GM21367 (cell line): ENCODE results near the gene CCNB2.
"Not testable (repeated sequence)": the region's sequence is repeated elsewhere in the genome, so short reads cannot be mapped to it uniquely, and the experiment has no call there.

Experiments used
- ATAC-seq: cut with Tn5 transposase; IDR thresholded peaks from one replicate; pipeline ENCODE4 v1.9.1; 2021; ENCODE audit not compliant: unreplicated experiment

CCNB2 gene

DNA sequence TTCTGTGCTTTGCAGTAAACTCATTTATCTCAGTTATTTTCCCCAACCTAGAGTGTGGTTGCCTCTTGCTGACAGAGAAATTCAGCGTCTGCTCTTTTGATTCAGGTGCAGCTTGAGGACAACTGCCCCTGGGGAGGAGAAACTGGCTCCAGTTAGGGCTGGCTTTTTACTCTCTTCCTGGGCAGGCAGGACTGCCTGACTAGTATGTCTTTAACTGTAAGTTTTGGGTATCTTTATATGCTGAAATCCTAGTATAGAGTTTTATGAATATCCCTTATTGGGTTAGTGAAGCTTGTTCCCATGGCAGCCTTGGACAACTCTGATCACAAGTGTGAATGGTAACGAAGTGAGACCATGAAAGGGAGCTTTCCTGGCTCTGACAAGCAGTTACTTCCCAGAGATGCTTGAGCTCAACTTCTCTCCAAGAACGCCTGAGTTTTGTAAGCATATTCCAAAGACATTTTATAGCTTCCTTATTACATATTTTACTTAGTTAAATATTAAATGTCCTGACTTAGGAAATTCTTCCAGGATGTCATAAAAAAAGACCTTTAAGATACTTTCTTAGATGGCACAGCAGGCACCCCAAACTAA lies 27.1 kb downstream of the CCNB2 start:
- ATAC-seq, result no peak

DNA sequence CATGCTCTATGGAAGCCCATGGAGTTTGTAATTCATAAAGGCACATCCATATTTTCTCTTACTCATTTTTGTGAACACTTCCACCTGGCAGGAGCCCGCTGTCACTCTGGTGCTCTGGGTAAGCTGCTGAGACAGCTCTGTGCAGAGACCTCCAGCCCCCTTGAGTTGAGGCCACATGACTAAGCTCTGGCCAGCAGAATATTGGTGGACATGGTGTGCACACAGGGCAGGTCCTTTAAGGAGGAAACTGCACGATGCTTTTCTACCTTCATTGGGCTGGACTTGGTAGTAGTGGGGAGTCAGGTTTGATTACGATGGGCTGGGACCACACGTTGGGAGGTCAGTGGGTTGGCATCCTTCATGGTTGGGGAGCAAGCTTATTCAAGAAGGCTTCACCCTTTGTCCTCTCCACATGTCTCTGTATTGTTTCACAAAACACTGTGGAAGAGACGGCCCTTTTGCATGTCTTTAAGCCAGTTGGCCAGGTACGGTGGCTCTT lies 29.0 kb downstream of the CCNB2 start:
- ATAC-seq, result no peak

DNA sequence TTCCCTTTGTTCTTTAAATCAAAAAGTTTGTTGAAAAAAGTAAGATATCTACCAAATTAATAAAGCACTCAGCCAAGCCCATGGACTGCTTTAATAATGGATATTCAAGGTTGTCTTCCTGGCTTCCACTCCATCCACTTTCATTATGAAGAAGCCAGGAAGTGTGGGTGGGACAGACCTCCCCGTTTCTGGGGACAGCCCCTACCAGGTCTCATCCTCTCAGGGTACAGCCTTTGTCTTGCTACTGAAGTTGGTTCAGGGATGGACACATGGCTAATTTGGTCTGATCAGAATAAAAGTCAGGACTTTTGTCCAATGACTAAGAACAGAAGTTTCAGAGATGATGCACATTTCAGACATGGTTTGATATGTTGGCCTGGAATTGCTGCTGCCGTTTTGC lies 32.6 kb downstream of the CCNB2 start:
- ATAC-seq, result no peak

DNA sequence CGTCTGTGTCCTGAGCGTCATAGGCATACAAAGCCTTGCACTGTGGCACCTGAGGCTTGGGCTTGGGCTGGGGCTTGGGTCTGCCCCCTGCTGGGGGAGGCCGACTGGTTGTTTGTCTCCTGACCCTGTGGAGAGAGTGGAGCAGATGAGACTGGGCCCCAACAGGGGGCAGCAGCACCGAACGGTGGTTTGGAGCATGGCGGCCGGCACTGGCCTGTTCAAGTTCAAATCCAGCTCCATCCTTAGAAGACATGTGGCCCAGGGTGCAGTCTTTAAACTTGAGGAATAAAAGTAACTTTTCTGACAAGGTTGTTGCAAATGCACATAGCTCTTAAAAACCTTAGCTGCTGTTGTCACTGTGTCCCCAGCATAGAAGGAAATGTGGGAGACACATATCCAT lies 33.3 kb downstream of the CCNB2 start:
- no peak for ATAC-seq

DNA sequence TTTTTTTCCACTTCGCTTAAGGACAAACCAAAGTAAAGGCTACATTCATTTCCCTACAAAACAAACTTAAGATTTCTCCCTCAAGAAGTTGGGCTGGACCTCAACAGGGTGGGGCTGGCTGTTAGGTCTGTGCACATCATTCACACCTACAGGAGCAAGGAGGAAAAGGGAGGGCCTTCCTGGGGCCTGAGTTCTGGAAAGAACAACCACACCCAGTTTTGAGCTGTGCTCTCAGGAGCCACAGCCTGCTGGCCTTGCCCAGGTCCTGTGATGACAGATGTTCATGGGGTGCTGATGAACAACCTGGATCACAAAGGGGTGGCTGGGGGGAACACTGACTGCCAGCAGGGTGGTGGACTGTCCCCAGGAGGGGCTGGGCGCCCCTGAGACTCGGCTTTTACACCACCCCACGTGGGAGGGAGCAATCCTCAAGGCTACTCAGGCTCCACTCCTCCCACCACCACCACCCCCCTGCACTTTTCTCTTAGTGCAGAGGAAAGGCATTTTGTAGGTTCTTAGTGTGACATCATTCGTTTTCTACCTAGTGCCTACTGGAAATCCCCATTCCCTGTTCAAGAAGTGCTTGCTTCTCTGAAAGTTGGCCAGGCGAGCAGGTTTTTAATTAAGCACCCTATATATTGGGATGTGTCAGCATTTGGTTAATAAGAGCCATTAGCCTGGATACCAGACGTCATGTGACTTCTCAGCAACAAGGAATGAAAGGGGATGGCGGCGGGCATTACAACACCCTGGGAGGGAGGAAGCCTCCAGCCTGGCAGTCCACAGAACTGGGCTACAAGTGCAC lies 35.7 kb downstream of the CCNB2 start:
- ATAC-seq, result no peak

DNA sequence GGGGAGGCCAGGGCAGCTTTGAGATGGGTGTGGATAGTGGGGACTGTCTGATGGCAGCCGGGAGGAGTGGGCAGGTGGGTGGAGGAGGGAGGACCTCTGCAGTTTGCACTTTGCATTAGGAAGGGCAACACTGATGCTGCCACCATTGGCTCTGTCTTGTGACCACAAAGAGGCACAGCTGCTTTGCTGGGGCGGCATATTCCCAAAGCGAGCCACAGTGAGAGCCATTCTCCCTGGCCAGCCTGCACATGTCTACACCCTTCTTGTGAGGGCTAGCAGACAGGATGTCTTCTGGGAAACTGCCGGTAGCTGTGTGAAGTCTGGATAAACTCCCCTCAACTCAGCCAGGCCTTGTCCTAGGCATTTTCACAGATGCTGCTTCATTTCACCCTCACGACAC lies 38.3 kb downstream of the CCNB2 start:
- ATAC-seq, result no peak

DNA sequence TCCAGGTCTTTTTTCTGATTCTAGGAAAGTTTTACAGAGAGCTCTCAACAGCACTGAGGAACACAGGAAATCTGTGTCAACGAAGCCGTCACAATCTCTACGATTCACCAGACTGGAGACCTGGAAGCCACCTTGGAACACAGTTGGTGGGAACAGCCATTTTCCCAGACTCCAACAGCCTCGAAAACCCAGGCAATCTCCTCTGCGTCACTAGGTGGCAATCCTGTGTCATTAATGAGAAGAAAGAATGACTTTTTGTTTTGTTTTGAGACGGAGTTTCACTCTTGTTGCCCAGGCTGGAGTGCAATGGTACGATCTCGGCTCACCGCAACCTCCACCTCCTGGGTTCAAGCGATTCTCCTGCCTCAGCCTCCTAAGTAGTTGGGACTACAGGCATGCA lies 39.6 kb downstream of the CCNB2 start:
- ATAC-seq, result not testable (repeated sequence)

DNA sequence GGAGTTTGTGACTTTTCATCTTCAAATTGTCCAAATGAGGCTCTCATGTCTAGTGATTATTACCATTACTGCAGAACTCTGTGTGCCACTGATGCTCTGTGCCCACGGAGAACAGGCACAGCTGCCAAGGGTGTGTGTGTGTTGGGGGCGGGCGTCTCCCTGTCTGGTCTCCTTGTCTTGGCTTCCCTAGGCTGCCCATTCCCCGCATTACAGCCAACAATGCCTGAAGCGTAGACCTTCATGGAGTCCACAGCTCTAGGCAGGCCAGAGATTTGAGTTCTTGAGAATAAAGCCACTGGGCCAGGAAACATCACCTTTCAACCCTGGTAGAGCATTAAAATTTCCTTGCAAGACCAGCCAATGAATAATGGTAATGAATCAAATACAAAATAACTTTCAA lies 42.7 kb downstream of the CCNB2 start:
- no peak for ATAC-seq

DNA sequence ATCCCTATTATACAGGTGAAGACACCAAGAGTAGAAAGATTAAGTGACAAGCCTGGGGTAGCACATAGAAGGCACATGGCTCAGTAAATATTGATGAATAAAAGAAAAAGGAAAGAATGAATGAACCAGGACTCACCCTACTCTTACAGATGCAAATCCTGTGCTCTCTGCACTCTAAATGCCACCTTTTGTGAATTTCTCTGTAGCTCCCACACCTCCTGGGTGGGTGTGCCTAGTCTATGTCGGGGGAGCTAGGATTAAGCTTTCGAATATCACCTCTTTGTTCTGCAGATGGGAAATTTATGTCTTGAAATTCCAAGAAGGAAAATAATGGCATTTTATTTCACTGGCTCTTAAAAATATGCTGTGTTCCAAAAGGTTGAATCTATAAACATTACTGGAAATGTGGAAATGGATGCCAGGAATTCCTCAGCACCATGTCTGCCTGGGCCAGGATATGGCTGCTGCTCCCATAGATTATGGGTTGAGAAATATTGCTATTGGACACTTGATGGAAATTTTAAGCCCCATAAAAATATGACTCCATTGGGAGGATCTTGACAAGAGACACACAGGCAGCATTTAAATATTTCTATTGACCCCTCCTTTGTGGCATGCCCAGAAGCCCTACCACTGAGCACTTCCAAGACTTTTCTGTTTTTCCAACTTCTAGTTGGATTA lies 43.3 kb downstream of the CCNB2 start:
- ATAC-seq, result no peak

DNA sequence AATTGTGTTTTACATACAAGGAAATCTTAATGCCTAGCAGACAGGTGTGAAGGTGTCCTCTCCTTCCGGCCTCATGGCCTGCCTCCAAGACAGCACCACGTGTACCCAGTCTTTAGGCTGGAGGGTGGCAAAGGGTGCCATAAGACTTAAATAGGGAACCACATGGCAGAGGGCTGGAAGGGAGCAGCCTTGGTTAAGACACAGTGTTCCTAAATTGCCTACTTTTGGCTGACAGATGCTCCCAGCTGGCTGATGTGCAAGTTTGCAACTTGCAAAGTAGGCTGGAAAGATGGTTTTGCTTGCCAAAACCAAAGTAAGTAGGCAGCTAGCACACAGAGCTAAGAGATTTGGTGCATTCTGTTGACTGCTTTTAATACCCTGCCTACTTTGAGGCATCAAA lies 45.2 kb downstream of the CCNB2 start:
- ATAC-seq, result no peak

DNA sequence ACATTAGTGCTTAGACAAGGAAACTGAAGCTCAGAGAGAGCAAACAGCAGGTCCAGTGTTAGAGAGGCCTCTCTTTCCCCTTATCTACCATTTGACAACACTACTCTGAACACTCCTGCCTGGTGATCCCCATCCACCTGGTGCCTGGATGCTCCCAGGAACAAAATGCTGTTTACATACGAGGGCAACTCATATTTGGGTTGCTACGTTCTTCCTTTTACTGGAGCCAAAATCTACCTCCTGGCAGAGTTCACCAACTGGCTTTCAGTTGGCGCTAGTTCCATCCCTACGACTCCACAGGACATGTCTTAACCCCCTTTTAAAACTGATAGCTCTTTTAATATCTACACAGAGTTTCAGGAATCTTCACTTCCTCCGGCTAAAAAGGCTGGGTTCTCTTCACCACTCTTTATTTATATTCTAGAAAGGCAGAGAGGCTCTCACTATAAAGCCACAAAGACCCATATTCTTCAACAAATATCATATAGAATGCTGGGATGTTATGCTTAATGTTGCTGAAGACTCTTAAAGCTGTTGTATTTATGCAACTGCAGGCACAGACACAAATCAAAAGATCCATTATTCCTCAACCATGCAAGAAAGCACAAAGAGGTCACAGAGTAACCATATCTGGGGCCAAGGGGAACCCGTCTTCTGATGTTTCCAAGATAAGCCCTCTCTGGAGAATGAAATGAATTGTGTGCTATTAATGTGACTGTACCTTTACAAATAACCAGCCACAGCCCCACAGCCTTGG lies 47.9 kb downstream of the CCNB2 start:
- no peak for ATAC-seq

DNA sequence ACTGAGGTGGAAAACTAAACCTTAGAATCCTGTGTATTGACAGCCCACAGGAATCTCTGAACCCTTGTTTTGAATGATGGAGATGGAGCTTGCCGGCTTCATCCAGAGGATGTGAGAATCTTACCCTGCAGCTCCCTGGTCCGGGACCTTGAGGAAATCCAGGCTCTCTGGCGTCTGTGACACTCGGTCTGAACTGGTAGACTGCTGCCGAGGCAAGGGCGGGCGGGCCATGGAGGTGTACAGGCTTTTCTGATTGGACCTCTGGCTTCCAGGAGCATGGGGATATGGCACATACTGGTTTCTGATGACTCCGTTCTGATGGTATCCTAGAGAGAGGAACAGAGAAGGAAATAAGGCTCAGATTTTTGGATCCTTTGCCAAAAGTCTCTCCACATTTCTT lies 48.5 kb downstream of the CCNB2 start:
- no peak for ATAC-seq

DNA sequence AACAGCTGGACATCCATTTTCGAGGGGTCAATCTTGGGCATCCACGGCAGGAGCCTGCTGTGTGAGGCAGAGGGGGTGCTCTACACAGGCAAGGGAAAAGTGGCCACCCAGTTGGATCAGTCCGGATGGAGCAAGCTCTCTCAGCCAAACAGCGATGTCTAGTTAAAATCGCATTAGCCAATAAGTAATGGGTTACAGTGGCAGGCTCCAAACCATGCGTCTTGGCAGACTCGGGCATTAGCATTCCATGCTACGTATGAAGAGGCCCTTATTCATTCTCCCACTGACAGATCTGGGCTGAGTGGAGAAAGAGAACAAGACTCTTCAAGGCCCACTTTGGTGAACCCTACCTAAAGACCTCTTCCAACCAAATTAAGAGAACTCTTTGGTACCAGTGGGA lies 49.3 kb downstream of the CCNB2 start:
- ATAC-seq, result no peak

DNA sequence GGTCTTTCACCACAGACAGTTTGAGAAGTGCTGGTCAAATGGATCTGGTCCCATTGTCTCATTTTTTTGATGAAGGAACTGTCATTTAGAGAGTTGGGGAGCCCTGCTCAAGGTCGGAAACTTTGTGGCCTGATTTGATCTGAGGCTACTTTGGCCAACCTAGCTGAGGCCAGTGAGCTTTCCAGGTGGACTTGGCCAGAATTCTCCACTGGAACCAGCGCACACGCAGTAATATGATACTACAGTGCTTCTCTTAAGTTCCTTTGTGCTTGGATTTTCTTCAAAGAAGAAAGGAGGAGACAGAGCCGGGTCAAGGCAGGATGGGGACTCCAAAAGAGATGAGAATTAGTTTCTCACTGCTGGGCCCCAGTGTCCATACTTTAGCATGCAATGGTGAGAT lies 50.5 kb downstream of the CCNB2 start:
- no peak for ATAC-seq

DNA sequence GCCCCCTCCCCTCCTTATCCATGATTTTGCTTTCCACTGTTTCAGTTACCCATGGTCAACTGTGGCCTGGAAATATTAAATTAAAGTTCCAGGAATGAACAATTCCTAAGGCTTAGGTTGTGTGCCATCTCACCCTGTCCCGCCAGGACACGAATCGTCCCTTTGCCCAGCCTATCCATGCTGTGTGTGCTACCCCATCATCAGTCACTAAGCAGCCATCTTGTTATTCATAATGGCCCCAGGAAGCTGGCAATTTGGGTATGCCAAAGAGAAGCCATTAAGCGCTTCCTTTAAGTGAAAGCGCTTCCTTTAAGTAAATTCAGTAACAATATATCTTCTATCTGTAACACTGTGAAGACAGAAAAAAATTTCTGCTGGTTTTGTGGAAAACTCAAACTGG lies 52.5 kb downstream of the CCNB2 start:
- ATAC-seq, result no peak

DNA sequence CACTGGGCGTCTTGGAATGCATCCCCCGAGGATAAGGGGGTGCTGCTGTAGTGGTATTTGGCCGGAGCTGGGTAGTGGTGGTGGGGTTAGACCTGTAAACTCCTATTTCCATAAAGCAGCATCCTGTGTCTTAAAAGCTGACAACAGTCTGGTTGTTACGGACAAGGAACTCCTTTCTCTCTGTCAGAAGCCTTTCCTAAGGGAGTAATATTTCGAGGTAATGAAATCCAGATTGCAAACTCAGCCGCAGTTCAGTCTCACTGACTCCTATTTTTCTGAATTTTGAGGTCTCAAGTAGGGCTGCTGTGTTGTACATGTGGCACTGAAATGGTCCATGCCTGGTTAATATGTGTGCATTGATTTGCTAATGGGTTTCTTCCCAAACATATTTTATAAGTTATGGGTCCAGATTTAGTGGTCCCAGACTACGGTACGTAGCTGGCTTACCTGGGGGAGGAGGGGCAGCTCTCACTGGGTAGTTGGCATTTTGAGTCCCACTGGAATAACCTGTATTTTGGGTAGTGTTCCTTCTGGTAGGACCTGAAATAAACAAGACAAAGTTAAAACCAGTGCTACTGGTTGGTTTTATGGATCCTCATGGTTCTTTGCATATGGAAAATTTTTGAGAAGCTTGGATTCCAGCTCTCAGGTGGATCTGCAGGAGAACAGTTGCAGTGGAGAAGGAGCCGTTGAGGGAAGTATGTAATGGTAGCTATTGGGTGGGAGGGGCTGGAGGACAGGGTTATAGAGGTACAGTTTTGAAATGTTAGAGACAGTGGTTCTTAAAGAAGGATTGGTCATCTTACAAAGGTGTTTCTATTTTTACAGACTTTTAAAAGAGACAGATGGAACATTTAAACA lies 53.1 kb downstream of the CCNB2 start:
- ATAC-seq, result no peak

DNA sequence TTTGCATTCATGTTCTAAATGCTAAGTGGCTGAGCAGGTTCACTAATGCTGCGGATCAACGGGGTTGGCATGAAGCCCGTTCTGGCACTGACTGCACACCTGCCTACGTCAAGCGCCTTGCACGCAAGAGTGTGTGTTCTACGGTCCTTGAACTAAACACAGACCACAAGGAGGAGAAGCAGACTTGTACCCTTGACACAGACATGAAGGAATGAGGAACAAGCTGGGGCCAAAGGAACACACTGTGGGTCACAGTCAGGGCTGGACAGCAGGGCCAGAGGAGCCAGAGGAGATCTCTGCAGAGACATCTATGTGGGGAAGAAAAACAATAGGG lies 53.7 kb downstream of the CCNB2 start:
- ATAC-seq, result no peak

DNA sequence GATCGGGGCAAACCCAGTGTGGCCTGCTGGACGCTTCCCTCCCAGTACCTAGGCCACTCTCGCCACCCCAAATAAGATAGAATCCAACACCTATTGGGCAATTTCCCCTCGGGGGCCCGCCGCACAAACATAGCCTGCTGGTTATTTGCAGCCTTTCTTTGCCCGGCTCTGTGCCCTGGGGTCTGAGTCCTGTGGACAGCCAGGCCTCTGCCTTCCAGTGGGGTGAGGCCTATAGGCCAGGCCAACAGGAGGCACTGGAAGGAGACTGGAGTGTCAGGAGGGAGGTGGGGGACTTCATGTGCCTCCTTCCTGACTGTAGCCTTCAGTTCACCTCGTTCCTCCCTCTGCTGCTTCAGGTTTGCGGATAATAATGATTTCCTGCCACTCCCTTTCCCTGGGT lies 54.3 kb downstream of the CCNB2 start:
- no peak for ATAC-seq

DNA sequence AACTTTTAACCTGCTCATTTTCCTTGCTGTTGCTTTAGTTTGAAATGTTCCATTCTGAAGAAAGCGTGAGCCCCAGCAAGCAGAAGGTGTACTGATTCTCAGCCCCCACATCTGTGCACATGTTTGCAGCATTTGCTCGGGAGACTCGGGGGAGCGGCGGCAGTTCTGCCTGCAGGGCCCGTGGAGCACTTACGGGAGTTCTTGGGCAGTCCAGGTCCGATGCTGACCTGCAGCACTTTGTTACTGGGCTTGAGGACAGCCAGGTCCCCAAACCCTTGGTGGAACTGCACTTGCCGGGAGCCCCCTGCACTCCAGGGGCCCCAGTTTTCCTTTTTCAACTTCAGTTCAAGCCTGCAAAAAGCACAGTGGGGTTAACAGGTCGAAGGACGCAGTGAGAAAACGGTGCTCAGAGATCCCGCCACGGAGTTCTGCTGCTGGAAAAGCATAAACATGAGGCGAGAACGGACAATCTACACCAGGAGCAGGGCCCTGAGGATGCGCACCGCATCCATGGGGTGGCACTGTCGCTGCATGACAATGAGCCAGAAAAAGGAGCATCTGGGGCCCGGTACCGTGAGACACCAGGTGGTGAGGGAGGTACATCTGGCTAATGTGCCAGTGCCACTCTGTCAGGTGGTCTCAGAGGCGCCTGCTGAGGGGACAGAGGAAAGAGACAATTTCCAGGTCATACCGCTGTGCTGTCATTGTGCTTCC lies 56.1 kb downstream of the CCNB2 start:
- no peak for ATAC-seq

DNA sequence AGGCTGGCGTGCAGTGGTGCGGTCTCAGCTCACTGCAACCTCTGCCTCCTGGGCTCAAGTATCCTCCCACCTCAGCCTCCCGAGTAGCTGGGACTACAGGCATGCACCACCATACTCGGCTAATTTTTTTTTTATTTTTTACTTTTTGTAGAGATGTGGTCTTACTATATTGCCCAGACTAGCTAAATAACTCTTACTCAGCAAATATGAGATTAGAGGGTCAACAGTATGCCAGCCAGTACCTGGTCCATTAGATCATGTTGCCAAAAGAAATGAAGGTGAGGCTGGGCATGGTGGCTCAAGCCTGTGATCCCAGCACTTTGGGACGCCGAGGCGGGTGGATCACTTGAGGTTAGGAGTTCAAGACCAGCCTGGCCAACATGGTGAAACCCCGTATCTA lies 57.1 kb downstream of the CCNB2 start:
- not testable (repeated sequence) for ATAC-seq
